ENCODE data around the gene SIKE1. TPM values are rescaled to one million over a fixed set of nuclear protein-coding genes. Genes with fewer than 3 reads are reported as not detected.
"Not testable (repeated sequence)": the region's sequence is repeated elsewhere in the genome, so short reads cannot be mapped to it uniquely, and the experiment has no call there.

Gene SIKE1
- total RNA-seq (2022) = 41.9 and 47.7 TPM in 2 replicates
- Bru-seq, nascent RNA = percentile 84 among the genes with signal in this experiment
- percentile 96 among the genes with signal in this experiment for BruChase-seq, experiment 1, labeled RNA remaining after a 2-hour chase
- BruChase-seq, experiment 2, labeled RNA remaining after a 6-hour chase = percentile 98 among the genes with signal in this experiment
- long read RNA-seq, full-length matches to known transcripts = 15 of 19 reads
- long read RNA-seq, partial matches to known transcripts = 1 of 19 reads
- long read RNA-seq, other reads (novel, unspliced or antisense) = 3 of 19 reads

GRCh38 chr1:114780344-114781226, at the start of gene SIKE1:
Gene SIKE1, minus strand, starts transcription at chr1:114780685. Its CDS starts 78 bp downstream, at chr1:114780607.
- Mint-ChIP-seq H3K4me1 (ENCODE audit: low read depth, unreplicated experiment) (no peaks in the 10 kb centered on the region), H3K27ac (ENCODE audit: unreplicated experiment) (peak within 1 kb of the TSS; percentile 100), H3K4me3 (ENCODE audit: unreplicated experiment) (peak within 1 kb of the TSS; percentile 100), H3K9me3 (ENCODE audit: unreplicated experiment) (no peaks in the 10 kb centered on the region), H3K36me3 (ENCODE audit: insufficient read depth, unreplicated experiment) (peaks cover 14% of the 10 kb centered on the region), H3K27me3 (ENCODE audit: insufficient read depth, unreplicated experiment) (no peaks in the 10 kb centered on the region)
- peak; percentile 91 to 95 for DNase-seq
- intact Hi-C loops (cut with micrococcal nuclease; ENCODE audit: unreplicated experiment) = loop anchor here (1.0 kb wide), 1 partner anchor 23 kb away; the partner anchor contains the start of gene CSDE1
- Histone ChIP-seq H3K4me1 (0 out of 2 replicates have a peak, but pooled peaks cover 2% of the 10 kb centered on the region), H3K9me3 (no peaks in the 10 kb centered on the region), H3K4me3 (ENCODE audit: low read depth, low read length) (peak within 1 kb of the TSS; percentile 56), H3K36me3 (ENCODE audit: control insufficient read depth, insufficient read depth, low read length) (no peaks in the 10 kb centered on the region), H3K27me3 (replicated peaks; ENCODE audit: control insufficient read depth, insufficient read depth, low read length) (no peaks in the 10 kb centered on the region)
- BruUV-seq (replicated peaks) = TSS peak; percentile 97
- ChIA-PET CTCF (no interaction called here), POLR2A (interaction anchor here (1.2 to 1.5 kb wide), 2 partner anchors 23 to 65 kb away, joined by 3 to 4 read pairs; partner anchors contain the start of gene CSDE1)
- no peak for TF ChIP-seq CTCF (IDR thresholded peaks at IDR 0.05; ENCODE audit: insufficient read depth in 1 of 2, low read depth in 1 of 2, low read length in 1 of 2, severe bottlenecking in 1 of 2, unreplicated experiment in 1 of 2)

GRCh38 chr1:114830075-114830474, 49.6 kb upstream of the SIKE1 start:
- H3K4me3 Mint-ChIP-seq (ENCODE audit: unreplicated experiment); H3K9me3 ChIP-seq; H3K27ac Mint-ChIP-seq (ENCODE audit: unreplicated experiment); BruUV-seq (replicated peaks); H3K4me3 ChIP-seq (ENCODE audit: low read depth, low read length); H3K9me3 Mint-ChIP-seq (ENCODE audit: unreplicated experiment); H3K27me3 ChIP-seq (replicated peaks; ENCODE audit: control insufficient read depth, insufficient read depth, low read length); DNase-seq; POLR2A ChIA-PET; CTCF ChIA-PET; H3K4me1 Mint-ChIP-seq (ENCODE audit: low read depth, unreplicated experiment); H3K4me1 ChIP-seq; intact Hi-C loops (cut with micrococcal nuclease; ENCODE audit: unreplicated experiment); H3K36me3 Mint-ChIP-seq (ENCODE audit: insufficient read depth, unreplicated experiment); H3K36me3 ChIP-seq (ENCODE audit: control insufficient read depth, insufficient read depth, low read length); H3K27me3 Mint-ChIP-seq (ENCODE audit: insufficient read depth, unreplicated experiment): not testable (repeated sequence)

GRCh38 chr1:114828251-114828650, 47.8 kb upstream of the SIKE1 start:
- POLR2A ChIA-PET = no interaction called here
- H3K4me3 Mint-ChIP-seq (ENCODE audit: unreplicated experiment) = no peak overlapping the region
- no peaks in the 10 kb centered on the region for H3K36me3 Mint-ChIP-seq (ENCODE audit: insufficient read depth, unreplicated experiment)
- no TSS peak for BruUV-seq (replicated peaks)
- Histone ChIP-seq H3K4me3 (ENCODE audit: low read depth, low read length) (no peak overlapping the region), H3K27me3 (replicated peaks; ENCODE audit: control insufficient read depth, insufficient read depth, low read length) (no peaks in the 10 kb centered on the region), H3K36me3 (ENCODE audit: control insufficient read depth, insufficient read depth, low read length) (no peaks in the 10 kb centered on the region), H3K4me1 (no peaks in the 10 kb centered on the region), H3K9me3 (no peaks in the 10 kb centered on the region)
- intact Hi-C loops (cut with micrococcal nuclease; ENCODE audit: unreplicated experiment) = no loop called here
- no peak overlapping the region for H3K27ac Mint-ChIP-seq (ENCODE audit: unreplicated experiment)
- peaks cover 3% of the 10 kb centered on the region for H3K27me3 Mint-ChIP-seq (ENCODE audit: insufficient read depth, unreplicated experiment)
- no peaks in the 10 kb centered on the region for H3K4me1 Mint-ChIP-seq (ENCODE audit: low read depth, unreplicated experiment)
- no peak for DNase-seq
- no peak for TF ChIP-seq CTCF (IDR thresholded peaks at IDR 0.05; ENCODE audit: insufficient read depth in 1 of 2, low read depth in 1 of 2, low read length in 1 of 2, severe bottlenecking in 1 of 2, unreplicated experiment in 1 of 2)
- CTCF ChIA-PET = no interaction called here
- H3K9me3 Mint-ChIP-seq (ENCODE audit: unreplicated experiment) = no peaks in the 10 kb centered on the region

Measured in Caco-2 (cell line).